Activated naive CD4-positive, alpha-beta T cell treated with anti-CD3 and anti-CD28 coated beads, Interleukin-2, amount 50 U/mL, for 24 hours (primary cell): ENCODE results near the gene BATF2.
"Not testable (repeated sequence)": the region's sequence is repeated elsewhere in the genome, so short reads cannot be mapped to it uniquely, and the experiment has no call there.

Source experiments
- H3K27ac Mint-ChIP-seq: one replicate; pipeline ENCODE4 v1.8.0; 2021; ENCODE audit warnings: mild to moderate bottlenecking, mixed read lengths
- H3K27me3 Mint-ChIP-seq: one replicate; pipeline ENCODE4 v1.8.0; 2021; ENCODE audit warnings: mixed read lengths
- H3K36me3 Mint-ChIP-seq: one replicate; pipeline ENCODE4 v1.8.0; 2021; ENCODE audit warnings: mixed read lengths
- H3K4me1 Mint-ChIP-seq: one replicate; pipeline ENCODE4 v1.8.0; 2021; ENCODE audit warnings: mixed read lengths
- H3K4me3 Mint-ChIP-seq: one replicate; pipeline ENCODE4 v1.8.0; 2021; ENCODE audit warnings: mild to moderate bottlenecking, mixed read lengths
- H3K9me3 Mint-ChIP-seq: one replicate; pipeline ENCODE4 v1.8.0; 2021; ENCODE audit warnings: mixed read lengths

BATF2 gene

DNA sequence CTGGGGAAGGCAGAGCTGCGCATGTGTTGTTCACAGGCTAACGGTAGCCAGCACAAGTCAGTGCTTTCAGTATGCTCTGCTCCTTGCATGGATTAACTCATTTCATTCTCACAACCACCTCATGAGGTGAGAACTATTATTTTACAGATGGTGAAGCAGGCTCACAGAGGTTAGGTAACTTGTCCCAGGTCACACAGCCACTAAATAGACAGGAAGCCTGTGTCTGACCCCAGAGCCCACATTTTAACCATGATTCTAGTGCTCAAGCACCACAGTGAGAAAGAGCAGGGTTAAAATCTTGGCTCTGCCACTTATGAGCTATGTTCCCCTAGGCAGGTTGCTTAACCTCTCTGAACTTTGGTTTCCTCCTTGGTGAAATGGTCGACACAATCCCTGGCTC is 24.2 kb upstream of the BATF2 start:
- H3K36me3 Mint-ChIP-seq = peaks cover 7% of the 10 kb centered on the region
- H3K4me3 Mint-ChIP-seq = no peak overlapping the region
- no peak overlapping the region for H3K27ac Mint-ChIP-seq
- no peaks in the 10 kb centered on the region for H3K27me3 Mint-ChIP-seq
- H3K4me1 Mint-ChIP-seq = peaks cover 11% of the 10 kb centered on the region
- H3K9me3 Mint-ChIP-seq = no peaks in the 10 kb centered on the region

DNA sequence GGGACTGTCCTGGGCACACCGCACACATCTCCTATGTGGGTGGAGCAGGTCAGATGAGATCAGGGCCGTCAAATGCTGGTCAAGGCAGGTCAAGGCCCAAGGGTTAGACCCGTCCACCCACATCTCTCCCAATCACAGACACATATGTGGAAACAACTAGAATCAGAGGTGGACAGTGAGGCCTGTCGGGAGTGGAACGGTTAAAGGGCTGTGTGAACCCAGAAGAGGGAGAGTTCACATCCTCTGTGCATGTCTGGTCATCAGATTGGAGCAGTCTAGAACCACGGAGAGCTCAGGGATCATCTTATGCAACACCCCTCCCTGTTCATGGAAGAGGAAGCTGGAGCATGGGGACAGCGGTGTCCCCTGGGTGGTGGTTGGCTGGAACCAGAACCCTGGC is 23.1 kb upstream of the BATF2 start:
- no peak overlapping the region for H3K27ac Mint-ChIP-seq
- H3K4me1 Mint-ChIP-seq = peaks cover 20% of the 10 kb centered on the region
- H3K27me3 Mint-ChIP-seq = no peaks in the 10 kb centered on the region
- no peaks in the 10 kb centered on the region for H3K9me3 Mint-ChIP-seq
- H3K36me3 Mint-ChIP-seq = peaks cover 7% of the 10 kb centered on the region
- H3K4me3 Mint-ChIP-seq = no peak overlapping the region

DNA sequence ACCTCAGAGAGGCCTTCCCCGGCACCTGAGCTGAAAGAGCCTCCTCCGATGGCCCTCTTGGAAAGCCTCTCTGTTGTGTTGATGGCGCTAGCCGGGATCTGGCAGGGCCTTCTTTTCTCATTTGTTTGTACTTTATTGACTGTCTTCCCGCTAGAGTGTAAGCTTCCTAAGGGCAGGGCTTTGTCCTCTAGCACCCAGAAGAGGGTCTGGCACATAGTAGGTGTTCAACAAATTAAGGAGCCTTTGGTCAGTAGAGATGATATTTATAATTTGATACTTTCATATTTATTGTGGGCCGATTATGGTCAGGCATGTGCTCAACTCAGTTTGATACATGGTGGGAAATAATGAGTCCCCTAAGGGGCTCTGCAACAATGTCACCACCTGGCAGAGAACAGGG is 21.2 kb upstream of the BATF2 start:
- Mint-ChIP-seq H3K4me1 (peaks cover 27% of the 10 kb centered on the region), H3K4me3 (no peak overlapping the region), H3K27me3 (no peaks in the 10 kb centered on the region), H3K36me3 (peaks cover 7% of the 10 kb centered on the region), H3K9me3 (no peaks in the 10 kb centered on the region), H3K27ac (no peak overlapping the region)

DNA sequence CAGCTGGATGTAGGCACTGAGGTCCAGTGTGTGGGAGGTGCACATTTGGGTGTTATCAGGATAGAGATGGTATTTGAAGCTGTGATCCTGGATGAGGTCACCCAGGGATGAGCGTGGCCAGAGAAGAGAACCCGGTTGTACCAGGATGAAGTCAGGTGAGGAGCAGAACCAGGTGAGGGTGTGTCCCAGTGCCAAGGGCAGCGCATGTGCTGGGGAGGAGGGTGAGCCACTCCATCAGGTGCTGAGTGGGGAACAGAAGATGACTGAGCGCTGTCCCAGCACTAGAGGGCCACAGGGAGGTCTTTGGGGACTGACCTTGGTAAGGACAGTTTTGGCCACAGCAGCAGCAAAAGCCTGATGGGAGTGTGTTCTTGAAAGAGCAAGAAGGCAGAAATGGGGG is 19.9 kb upstream of the BATF2 start:
- peaks cover 7% of the 10 kb centered on the region for H3K36me3 Mint-ChIP-seq
- no peaks in the 10 kb centered on the region for H3K27me3 Mint-ChIP-seq
- peak overlapping the region; percentile 33 for H3K27ac Mint-ChIP-seq
- no peaks in the 10 kb centered on the region for H3K9me3 Mint-ChIP-seq
- peaks cover 28% of the 10 kb centered on the region for H3K4me1 Mint-ChIP-seq
- no peak overlapping the region for H3K4me3 Mint-ChIP-seq

DNA sequence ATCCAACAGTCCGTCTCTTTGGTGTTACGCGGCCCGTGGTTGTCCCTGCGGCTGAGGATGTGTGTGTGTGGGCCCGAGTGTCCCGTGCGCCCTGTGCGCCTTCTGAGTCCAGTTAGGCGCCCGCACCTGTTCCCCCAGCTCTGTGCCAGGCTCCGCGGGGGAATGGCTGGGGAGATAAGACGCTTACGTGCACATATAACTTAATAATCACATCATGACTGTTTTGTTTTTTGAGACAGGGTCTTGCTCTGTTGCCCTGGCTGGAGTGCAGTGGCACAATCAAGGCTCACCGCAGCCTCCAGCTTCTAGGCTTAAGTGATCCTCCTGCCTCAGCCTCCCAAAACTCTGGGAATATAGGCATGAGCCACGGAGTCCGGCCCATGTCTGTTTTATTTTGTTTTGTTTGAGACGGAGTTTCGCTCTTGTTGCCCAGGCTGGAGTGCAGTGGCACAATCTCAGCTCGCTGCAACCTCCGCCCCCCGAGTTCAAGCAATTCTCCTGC is 18.0 kb upstream of the BATF2 start:
- Mint-ChIP-seq H3K27ac (peak overlapping the region; percentile 95), H3K36me3 (peaks cover 7% of the 10 kb centered on the region), H3K27me3 (no peaks in the 10 kb centered on the region), H3K4me1 (peaks cover 28% of the 10 kb centered on the region), H3K4me3 (peak overlapping the region; percentile 91), H3K9me3 (no peaks in the 10 kb centered on the region)

DNA sequence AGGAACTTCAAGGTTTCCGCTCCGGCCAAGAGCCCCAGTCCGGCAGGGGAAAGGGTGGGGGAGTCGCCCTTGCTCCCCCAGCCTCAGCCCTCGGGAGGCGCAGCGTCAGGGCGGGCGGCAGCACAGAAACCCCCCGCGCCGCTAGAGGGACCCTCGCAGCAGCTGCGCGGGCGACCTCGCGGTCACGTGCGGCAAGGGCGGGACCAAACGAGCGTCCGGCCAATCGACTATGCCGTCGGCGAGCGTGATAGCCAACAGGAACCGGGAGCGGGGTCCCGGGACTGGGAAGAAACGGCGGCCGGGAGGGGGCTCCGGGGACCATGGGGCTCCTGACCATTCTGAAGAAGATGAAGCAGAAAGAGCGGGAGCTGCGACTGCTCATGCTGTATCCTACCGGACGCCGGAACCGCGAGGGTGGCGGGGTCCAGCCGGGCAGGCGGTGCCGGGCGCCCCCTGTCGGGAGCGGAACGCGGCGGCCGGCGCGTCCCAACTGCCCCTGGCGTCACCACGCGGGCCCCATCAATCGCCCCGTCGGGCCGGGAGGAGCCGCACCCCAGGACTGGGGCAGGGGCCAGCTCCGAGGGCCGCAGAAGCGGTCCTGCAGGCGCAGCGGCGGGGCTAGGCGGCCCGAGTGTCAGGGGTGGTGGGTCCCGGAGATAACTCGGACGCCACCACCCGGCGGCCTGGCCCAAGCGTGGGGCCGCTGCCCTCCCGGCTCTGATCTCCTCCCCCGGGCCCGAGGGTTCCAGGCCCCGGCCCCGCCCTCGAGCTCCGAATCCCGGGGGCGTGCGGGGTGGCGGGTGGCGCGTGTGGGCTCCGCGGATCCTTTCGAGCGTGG is 17.3 kb upstream of the BATF2 start, which contains the start of gene ARL2:
Gene ARL2, plus strand, starts transcription at position 273 of the 838 bp plus-strand sequence. Its CDS starts 48 bp downstream, at position 321.
- no peaks in the 10 kb centered on the region for H3K27me3 Mint-ChIP-seq
- no peaks in the 10 kb centered on the region for H3K9me3 Mint-ChIP-seq
- peaks cover 28% of the 10 kb centered on the region for H3K4me1 Mint-ChIP-seq
- peak within 1 kb of the TSS; percentile 95 for H3K27ac Mint-ChIP-seq
- H3K4me3 Mint-ChIP-seq = peak within 1 kb of the TSS; percentile 91
- H3K36me3 Mint-ChIP-seq = peaks cover 7% of the 10 kb centered on the region

DNA sequence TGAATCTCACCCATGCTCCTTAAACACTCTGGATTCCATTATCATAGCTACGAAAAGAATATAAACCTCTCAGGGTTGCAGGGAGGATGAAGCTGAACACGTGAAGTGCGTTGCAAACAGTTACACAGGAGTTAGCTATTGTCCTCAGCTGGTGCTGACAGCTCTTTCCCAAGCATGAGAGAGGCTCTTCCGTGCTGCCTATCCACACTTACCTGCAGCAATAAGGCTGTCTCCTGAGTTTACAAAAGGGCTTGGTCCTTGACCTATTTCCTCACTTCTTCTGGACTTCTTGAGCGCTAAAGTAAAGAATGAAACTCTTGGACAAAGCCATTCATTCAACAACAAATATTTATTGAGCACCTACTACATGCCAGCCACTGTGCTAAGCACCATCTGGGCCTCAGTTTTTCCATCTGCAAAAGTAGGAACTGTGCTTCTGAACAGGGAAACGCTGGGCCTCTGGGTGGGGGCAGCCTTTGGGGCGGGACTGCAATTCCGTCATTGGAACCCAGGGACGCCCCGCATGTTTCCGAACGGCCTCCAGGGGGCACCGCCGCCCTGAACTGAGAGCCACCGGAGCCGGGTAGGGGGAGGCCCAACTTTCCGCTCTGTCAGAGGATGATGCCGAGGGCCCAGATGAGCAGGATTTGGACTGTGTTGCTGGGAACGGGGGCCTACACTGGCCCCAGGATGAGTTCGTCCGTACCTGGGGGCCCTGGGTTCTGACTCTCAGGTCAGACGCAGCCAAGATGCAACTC is 16.5 kb upstream of the BATF2 start:
- Mint-ChIP-seq H3K4me3 (peak overlapping the region; percentile 89), H3K9me3 (no peaks in the 10 kb centered on the region), H3K36me3 (peaks cover 7% of the 10 kb centered on the region), H3K4me1 (peaks cover 28% of the 10 kb centered on the region), H3K27ac (peak overlapping the region; percentile 95), H3K27me3 (no peaks in the 10 kb centered on the region)

DNA sequence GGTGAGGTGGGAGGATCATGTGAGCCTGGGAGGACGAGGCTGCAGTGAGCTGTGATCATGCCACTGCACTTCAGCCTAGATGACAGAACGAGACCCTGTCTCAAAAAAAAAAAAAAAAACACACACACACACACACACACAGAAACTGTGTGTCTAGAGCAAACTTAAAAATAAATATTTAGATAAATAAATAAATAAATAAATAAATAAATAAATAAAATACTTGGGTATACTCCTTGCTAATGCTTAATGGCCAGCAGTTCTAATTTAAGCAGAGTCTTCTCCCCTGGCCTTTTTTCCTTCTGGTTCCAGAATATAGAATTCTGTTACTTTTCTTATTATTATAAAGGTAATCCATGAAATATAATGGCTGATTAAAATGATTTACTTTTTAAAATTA is 12.1 kb upstream of the BATF2 start:
- Mint-ChIP-seq H3K27me3 (no peaks in the 10 kb centered on the region), H3K4me3 (no peak overlapping the region), H3K27ac (no peak overlapping the region), H3K4me1 (peaks cover 8% of the 10 kb centered on the region), H3K36me3 (no peaks in the 10 kb centered on the region), H3K9me3 (no peaks in the 10 kb centered on the region)

DNA sequence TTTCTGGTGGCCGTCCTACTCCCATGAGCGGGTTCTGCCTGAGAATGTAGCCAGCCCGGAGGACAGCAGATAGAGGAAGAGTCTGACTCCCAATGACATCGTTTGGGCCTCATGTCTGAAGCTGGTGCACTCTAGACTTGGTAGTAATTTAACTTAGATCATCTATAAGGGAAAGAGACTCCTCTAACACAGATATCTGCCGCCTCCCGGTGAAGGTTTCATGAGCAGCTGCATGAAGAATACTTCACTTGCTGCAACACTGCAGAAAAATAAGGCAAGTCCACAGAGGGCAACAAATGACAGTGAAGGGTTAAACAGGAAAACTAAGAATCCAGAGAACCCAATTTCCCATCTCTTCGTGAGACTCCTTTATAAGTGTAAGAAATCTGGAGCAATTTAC is 11.2 kb upstream of the BATF2 start:
- Mint-ChIP-seq H3K27me3 (no peaks in the 10 kb centered on the region), H3K4me3 (no peak overlapping the region), H3K4me1 (peaks cover 2% of the 10 kb centered on the region), H3K9me3 (no peaks in the 10 kb centered on the region), H3K27ac (no peak overlapping the region), H3K36me3 (no peaks in the 10 kb centered on the region)

DNA sequence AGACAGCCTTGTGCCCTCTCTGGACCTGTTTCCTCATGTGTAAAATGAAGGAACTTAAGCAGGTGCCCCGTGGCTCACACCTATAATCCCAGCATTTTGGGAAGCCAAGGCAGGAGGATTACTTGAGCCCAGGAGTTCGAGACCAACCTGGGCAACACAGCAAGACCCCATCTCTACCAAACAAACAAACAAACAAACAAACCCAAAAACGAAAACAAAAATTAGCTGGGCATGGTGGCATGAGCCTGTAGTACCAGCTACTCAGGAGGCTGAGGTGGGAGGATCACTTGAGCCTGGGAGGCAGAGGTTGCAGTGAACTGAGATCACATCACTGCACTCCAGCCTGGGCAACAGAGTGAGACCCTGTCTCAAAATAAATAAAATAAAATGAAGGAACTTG is 7.2 kb upstream of the BATF2 start:
- not testable (repeated sequence) for H3K9me3 Mint-ChIP-seq, H3K27ac Mint-ChIP-seq, H3K36me3 Mint-ChIP-seq, H3K27me3 Mint-ChIP-seq, H3K4me1 Mint-ChIP-seq, H3K4me3 Mint-ChIP-seq

DNA sequence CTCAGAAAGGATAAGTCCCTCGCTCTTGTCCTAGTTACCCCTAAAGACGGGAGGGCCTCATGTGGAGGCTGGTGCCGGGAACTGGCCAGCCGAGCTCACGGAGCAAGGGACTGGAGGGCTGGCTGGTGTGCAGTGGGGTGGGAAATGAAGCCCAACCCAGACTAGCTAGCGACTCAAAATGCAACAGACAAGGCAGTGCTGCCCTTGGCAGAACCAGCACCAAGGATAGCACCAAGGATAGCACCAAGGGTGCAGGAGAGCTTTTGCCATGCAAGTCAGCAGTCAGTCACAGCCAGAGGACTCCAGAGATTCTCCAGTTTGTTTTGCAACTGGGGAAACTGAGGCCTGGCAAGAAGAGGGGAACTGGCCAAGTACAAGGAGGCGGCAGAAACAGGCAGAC is 6.5 kb upstream of the BATF2 start:
- Mint-ChIP-seq H3K9me3 (no peaks in the 10 kb centered on the region), H3K4me1 (peaks cover 4% of the 10 kb centered on the region), H3K27me3 (no peaks in the 10 kb centered on the region), H3K27ac (no peak overlapping the region), H3K36me3 (no peaks in the 10 kb centered on the region), H3K4me3 (no peak overlapping the region)

DNA sequence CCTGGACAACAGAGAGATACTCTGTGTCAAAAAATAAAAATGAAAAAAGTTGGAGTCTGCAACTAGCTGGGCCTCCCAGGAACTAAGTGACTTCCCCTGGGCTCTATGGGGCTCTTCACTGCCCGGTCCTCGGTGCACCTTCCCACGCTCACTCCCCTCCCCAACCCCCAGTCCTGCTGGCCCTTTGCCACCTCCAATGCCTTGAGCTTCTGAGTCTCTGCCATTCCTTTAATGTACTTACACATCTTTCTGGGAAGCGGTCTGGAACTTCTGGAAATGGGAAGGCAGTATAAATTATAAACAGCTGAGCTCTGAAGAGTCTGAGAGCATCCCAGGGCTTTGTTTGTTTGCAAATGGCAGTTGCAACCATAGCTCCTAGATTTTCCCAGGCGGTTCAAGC is 5.9 kb upstream of the BATF2 start:
- Mint-ChIP-seq H3K4me3 (no peak overlapping the region), H3K27ac (no peak overlapping the region), H3K36me3 (no peaks in the 10 kb centered on the region), H3K4me1 (peaks cover 6% of the 10 kb centered on the region), H3K27me3 (no peaks in the 10 kb centered on the region), H3K9me3 (no peaks in the 10 kb centered on the region)

DNA sequence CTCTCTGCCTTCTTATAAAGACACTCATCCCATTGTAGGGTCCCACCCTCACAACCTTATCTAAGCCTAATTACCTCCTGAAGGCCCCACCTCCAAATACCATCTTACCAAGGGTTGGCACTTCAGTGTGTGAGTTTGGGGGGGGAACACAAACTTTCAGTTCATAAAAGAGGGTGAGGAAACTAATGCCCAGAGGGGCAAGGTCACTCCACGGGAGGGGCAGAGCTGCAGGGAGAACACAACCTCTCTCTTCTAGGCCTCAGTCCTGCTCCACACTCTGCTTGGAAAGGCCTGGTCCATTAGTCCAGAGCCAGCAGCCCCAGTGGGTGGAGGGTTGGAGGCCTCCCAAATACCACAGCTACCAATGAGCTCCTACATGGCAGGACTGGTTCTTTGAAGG is 2.7 kb upstream of the BATF2 start:
- no peaks in the 10 kb centered on the region for H3K36me3 Mint-ChIP-seq
- no peak overlapping the region for H3K27ac Mint-ChIP-seq

DNA sequence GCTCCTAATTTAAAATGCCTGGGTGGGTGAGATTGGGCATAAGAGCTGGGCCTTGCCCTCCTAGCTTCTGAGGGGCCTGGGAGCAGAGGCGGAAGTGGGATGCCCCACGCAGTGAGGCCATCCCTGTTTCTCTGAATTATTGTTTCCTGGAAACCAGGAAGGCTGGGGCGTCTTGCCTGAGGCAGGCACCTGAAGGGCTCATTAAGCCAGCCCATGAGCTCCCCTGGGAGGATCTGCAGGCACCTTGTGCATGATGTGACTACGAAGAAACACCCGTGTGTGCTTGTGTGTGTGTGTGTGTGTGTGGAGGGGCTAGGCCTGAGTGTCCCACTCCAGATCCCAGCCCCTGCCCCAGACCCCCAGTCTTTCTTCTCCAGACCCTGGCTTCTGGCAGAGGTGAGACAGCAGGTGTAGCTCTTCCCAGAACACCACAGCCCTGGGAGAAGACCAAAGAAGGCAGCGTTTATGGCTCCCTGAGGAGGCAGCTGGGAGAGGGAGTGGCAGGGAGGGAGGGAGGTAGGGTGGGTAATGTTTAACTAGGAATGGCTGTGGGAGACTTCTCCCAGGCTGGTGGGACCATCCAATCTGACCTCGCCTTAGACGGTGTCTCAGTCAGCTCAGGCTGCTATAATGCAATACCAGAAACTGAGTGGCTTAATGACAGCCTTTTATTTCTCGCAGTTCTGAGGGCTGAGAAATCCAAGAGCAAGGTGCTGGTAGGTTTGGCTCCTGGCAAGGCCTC is 2.1 kb upstream of the BATF2 start:
- no peaks in the 10 kb centered on the region for H3K9me3 Mint-ChIP-seq
- peaks cover 2% of the 10 kb centered on the region for H3K27me3 Mint-ChIP-seq
- no peak overlapping the region for H3K27ac Mint-ChIP-seq
- H3K36me3 Mint-ChIP-seq = no peaks in the 10 kb centered on the region
- H3K4me3 Mint-ChIP-seq = no peak overlapping the region
- peaks cover 9% of the 10 kb centered on the region for H3K4me1 Mint-ChIP-seq

More for the DNA sequence above, 2.7 kb upstream of the BATF2 start:
- Mint-ChIP-seq H3K27me3 (no peaks in the 10 kb centered on the region), H3K4me3 (no peak overlapping the region), H3K4me1 (peaks cover 9% of the 10 kb centered on the region), H3K9me3 (no peaks in the 10 kb centered on the region)

DNA sequence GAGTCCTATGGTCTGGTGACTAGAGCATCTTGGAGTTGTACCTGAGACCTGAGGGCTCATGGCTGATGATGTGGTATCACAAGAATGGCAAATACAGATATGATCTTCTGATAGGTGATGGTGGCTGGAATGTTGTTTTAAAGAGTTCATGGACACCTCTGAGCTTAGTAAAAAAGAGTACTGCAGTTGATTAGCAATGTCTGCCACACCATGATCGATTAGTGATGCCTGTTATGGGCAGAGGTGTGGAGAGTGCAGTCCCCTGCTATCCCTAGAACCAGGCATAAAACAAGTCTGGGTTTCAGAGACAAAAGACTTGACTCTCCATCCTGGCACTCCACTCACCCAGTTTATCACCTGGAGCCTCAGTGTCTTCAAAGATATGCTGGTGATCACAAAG is 1.4 kb upstream of the BATF2 start:
- peak overlapping the region; percentile 15 for H3K27ac Mint-ChIP-seq
- no peak overlapping the region for H3K4me3 Mint-ChIP-seq
- no peaks in the 10 kb centered on the region for H3K9me3 Mint-ChIP-seq
- H3K36me3 Mint-ChIP-seq = no peaks in the 10 kb centered on the region
- H3K27me3 Mint-ChIP-seq = peaks cover 2% of the 10 kb centered on the region
- peaks cover 9% of the 10 kb centered on the region for H3K4me1 Mint-ChIP-seq
